Psoas muscle (tissue), 8 donors: Measurements from ENCODE around the gene CADPS. TPM values are rescaled to one million over a fixed set of nuclear protein-coding genes. Genes with fewer than 3 reads are reported as not detected.

ENCODE experiments used
- ATAC-seq, 4 donors: fragments of 200-7000 bp; cut with Tn5 transposase; one replicate each; pipeline ENCODE4 v1.9.1; 2020; ENCODE audit warnings: moderate library complexity in 3 of 4, mild to moderate bottlenecking in 2 of 4
- DNase-seq, 2 donors: peaks; one replicate each; pipeline ENCODE4 v3.0.0-alpha.2; 2020
- H3K27ac ChIP-seq: fragments of 200-600 bp; one replicate; pipeline ENCODE4 v1.8.0; 2022
- H3K27me3 ChIP-seq, 3 donors: fragments of 200-600 bp in 1 of 3; one replicate each; pipeline versions ENCODE4 v1.6.1 to v1.8.0; 2013 to 2022; ENCODE audit warnings: low read length in 2 of 3, mild to moderate bottlenecking in 2 of 3, moderate library complexity in 1 of 3; ENCODE audit not compliant: insufficient read depth in 3 of 3
- H3K36me3 ChIP-seq, 2 donors: fragments of 200-600 bp in 1 of 2; one replicate each; pipeline versions ENCODE4 v1.6.1 to v1.8.0; 2013 to 2022; ENCODE audit warnings: low read depth in 1 of 2, mild to moderate bottlenecking in 1 of 2, moderate library complexity in 1 of 2; ENCODE audit not compliant: insufficient read depth in 1 of 2
- H3K4me1 ChIP-seq: fragments of 200-600 bp; one replicate; pipeline ENCODE4 v1.8.0; 2022
- H3K4me3 ChIP-seq: fragments of 200-600 bp; one replicate; pipeline ENCODE4 v1.8.0; 2022; ENCODE audit warnings: mild to moderate bottlenecking
- H3K9me3 ChIP-seq: fragments of 200-600 bp; one replicate; pipeline ENCODE4 v1.8.0; 2022
- WGBS, 3 donors: extraction: QIAGEN DNeasy Blood & Tissue Kit; methylation state at CpG; one replicate each; pipeline versions ENCODE4 v1.1.6 to v1.1.7; 2013; 5-methylcytosine and 5-hydroxymethylcytosine counted together
- intact Hi-C, 2 donors: fragments of 100-400 bp; cut with DNase I; formaldehyde crosslinking; loops; one replicate each; pipeline versions ENCODE4 v1.11.0 to v1.14.2; 2022
- polyA plus RNA-seq, 3 donors: library from polyadenylated mRNA; stranded (reverse); fragments of 200-250 nt; gene quantifications; one replicate each; pipeline ENCODE4 v1.2.3, GENCODE V29; 2013
- total RNA-seq, 4 donors: library from RNA; stranded (reverse); fragmentation: NEBNext Ultra II Directional in 2 of 4; extraction: Animal tissue kit (Norgen Biotek cat#: 25700) in 2 of 4; gene quantifications; one replicate each; pipeline versions ENCODE4 v1.2.1 to v1.2.4, GENCODE V29; 2021 to 2023
- TF ChIP-seq, protein P1 (sequence below): fragments of 200-600 bp; IDR thresholded peaks from one replicate; pipeline ENCODE4 v1.8.0; 2022; ENCODE audit warnings: antibody characterized with exemption
- donor health status: healthy with polysubstance abuse.
- donor health status: DM: no; HTN: no; CAD: no; lungs with moderate emphysema.
- donor health status: Bipolar disorder and iron deficiency.
- donor health status: healthy.
- donor health status: DM: yes; HTN: yes; CAD: no.
- donor health status: DM: no; HTN: no; CAD: no.
- donor health status: DM: no; HTN: no; CAD: no.
- donor health status: DM: yes; HTN: yes; CAD: no.

CADPS gene
- total and polyA plus RNA-seq, 7 donors: 0.01 to 0.07 (median 0.04) TPM; not detected in 4

DNA sequence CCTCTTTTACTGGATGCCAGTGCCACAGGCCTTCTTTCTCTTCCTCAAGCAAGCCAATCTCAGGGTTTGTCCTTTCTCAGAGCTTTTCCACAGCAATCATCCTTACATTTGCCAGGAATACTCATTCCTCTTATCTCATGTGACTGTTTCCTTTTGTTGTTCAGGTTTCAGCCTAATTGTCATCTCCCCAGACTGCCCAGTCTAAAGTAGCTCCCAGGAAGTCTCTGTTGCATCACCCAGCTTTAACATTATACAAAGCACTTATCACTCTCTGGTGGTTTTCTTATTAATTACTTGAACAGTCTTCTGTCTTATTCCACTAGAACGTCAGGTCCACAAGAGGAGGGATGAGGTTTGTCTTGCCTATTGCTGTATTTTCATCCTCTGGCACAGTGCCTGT is 65.8 kb downstream of the CADPS start:
- WGBS, 3 donors: 40 to 41% (median 41%) methylated on average over 1 of the region's 1 CpG
- intact Hi-C loops: no loop called here
- ATAC-seq (no peak), DNase-seq (no peak)
- Histone ChIP-seq H3K4me3 (no peak overlapping the region), H3K27ac (no peak overlapping the region), H3K27me3 (peaks cover 0 to 3% (median 0%) of the 10 kb centered on the region in 3 donors), H3K36me3 (no peaks in the 10 kb centered on the region), H3K9me3 (no peaks in the 10 kb centered on the region), H3K4me1 (no peaks in the 10 kb centered on the region)
- TF ChIP-seq, protein P1, sequence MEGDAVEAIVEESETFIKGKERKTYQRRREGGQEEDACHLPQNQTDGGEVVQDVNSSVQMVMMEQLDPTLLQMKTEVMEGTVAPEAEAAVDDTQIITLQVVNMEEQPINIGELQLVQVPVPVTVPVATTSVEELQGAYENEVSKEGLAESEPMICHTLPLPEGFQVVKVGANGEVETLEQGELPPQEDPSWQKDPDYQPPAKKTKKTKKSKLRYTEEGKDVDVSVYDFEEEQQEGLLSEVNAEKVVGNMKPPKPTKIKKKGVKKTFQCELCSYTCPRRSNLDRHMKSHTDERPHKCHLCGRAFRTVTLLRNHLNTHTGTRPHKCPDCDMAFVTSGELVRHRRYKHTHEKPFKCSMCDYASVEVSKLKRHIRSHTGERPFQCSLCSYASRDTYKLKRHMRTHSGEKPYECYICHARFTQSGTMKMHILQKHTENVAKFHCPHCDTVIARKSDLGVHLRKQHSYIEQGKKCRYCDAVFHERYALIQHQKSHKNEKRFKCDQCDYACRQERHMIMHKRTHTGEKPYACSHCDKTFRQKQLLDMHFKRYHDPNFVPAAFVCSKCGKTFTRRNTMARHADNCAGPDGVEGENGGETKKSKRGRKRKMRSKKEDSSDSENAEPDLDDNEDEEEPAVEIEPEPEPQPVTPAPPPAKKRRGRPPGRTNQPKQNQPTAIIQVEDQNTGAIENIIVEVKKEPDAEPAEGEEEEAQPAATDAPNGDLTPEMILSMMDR: no peak

DNA sequence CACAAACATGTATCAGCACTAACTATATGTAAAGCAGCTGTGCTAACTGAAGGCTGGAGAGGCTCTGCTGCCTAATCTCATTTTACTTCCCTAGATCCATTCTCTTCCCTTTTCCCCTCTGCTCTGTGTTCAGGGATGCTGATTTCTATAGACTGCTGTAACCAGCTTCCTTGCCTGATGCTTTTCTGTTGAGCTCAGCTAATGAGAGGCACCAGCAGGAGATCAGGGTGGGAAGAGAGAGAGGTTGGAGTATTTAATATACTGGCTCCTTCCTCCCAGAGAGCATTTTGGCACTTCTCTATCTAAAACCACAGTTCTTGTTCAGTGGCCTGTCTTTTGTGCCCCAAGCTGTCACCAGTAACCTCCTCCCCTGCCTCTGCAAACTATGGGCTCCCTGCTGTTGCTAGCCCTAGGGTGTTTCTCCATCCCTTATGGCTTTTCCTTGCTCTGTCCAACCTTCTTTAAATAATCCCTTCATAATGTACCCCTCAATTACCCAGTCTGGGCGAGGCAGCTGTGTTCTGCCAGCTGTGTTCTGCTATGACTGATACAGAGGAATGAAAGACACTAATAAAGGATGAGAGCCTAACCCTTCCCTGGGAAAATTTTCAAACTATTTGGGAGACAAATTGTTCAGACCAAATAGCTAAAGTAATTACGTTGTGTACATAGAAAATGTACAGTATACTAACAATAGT is 69.5 kb downstream of the CADPS start:
- DNase-seq (no peak), ATAC-seq (no peak)
- Histone ChIP-seq H3K4me1 (no peaks in the 10 kb centered on the region), H3K36me3 (no peaks in the 10 kb centered on the region), H3K4me3 (no peak overlapping the region), H3K27ac (no peak overlapping the region), H3K9me3 (no peaks in the 10 kb centered on the region), H3K27me3 (peaks cover 0 to 3% (median 0%) of the 10 kb centered on the region in 3 donors)
- intact Hi-C loops: no loop called here
- TF ChIP-seq, protein P1: no peak
- WGBS, 3 donors: 24 to 34% (median 26%) methylated on average over 2 of the region's 2 CpGs

DNA sequence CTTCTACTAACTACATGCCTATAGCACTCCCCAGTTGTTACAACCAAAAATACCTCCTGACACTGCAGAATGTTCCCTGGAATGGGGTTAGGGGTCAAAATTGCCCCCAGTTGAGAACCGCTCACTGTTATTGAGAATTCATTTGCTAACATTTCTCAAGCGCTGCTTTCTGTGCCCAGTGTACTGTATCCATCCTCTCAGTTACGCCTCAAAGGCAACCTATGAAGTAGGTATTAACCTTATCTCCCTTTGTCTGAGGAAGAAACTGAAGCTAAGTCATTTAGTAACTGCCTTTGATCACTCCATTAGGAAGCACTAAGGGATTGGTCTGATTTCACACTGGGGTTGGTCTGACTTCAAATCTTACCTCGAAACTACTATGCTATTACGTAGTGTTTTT is 70.1 kb downstream of the CADPS start:
- TF ChIP-seq, protein P1: no peak
- DNase-seq (no peak), ATAC-seq (no peak)
- no peak overlapping the region for H3K27ac ChIP-seq
- no peaks in the 10 kb centered on the region for H3K9me3 ChIP-seq
- H3K27me3 ChIP-seq: peaks cover 0 to 3% (median 0%) of the 10 kb centered on the region in 3 donors
- no peak overlapping the region for H3K4me3 ChIP-seq
- WGBS, 3 donors: 76 to 87% (median 80%) methylated on average over 5 of the region's 5 CpGs
- intact Hi-C loops: no loop called here
- H3K36me3 ChIP-seq: no peaks in the 10 kb centered on the region
- H3K4me1 ChIP-seq: no peaks in the 10 kb centered on the region

DNA sequence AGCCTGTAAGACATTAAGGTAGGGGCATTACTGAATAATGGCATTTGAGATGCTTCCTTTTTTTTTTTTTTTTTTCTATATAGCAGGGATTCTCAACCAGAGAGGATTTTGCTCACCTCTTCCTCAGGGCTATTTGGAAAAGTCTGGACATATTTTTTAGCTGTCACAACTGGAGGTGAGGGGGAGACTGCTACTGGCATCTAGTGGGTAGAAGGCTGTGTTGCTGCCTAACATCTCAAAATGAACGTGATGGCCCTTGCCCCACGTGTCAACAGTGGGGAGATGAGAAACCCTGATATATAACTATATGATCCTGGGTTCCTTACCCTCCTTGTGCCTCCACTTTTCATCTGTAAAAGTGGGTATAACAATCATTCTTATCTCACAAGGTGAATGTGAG is 71.9 kb downstream of the CADPS start:
- Histone ChIP-seq H3K27ac (no peak overlapping the region), H3K9me3 (no peaks in the 10 kb centered on the region), H3K27me3 (no peaks in the 10 kb centered on the region), H3K4me3 (no peak overlapping the region), H3K4me1 (no peaks in the 10 kb centered on the region), H3K36me3 (no peaks in the 10 kb centered on the region)
- TF ChIP-seq, protein P1: no peak
- DNase-seq: no peak
- intact Hi-C loops: no loop called here
- no peak for ATAC-seq
- 25 to 49% (median 33%) methylated on average over 2 of the region's 2 CpGs for WGBS, 3 donors

DNA sequence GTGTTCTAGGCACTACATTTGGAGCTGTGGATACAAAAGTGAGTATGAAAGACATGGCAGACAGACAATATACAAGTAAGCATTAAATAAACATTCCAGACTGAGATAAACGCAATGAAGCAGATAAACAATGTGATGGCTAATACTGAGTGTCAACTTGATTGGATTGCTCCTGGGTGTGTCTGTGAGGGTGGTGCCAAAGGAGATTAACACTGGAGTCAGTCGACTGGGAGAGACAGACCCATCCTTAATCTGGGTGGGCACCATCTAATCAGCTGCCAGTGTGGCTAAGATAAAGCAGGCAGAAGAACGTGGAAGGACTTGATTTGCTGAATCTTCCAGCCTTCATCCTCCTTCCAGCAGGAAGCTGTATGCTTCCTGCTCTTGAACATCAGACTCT is 77.2 kb downstream of the CADPS start:
- H3K27ac ChIP-seq: no peak overlapping the region
- H3K27me3 ChIP-seq: no peaks in the 10 kb centered on the region
- no peak for ATAC-seq
- WGBS, 3 donors: 24 to 36% (median 26%) methylated on average over 3 of the region's 3 CpGs
- TF ChIP-seq, protein P1: no peak
- DNase-seq: no peak
- H3K36me3 ChIP-seq: no peaks in the 10 kb centered on the region
- intact Hi-C loops: no loop called here
- H3K9me3 ChIP-seq: no peaks in the 10 kb centered on the region
- H3K4me3 ChIP-seq: no peak overlapping the region
- no peaks in the 10 kb centered on the region for H3K4me1 ChIP-seq
